Keratinocyte (primary cell): ENCODE measurements around the gene PHAF1. TPM values are rescaled to one million over a fixed set of nuclear protein-coding genes. Genes with fewer than 3 reads are reported as not detected.

Source experiments
- DNase-seq: peaks from one replicate; pipeline ENCODE4 v3.0.0-alpha.2; 2011; ENCODE audit warnings: low read depth, missing footprints, low spot score
- FAIRE-seq: peaks from 2 replicates; lab custom pipeline; 2011; peaks lifted over from hg19 to GRCh38; lab: Jason Lieb, UNC
- H2AFZ ChIP-seq: 2 replicates; pipeline ENCODE4 v1.6.0; 2012; ENCODE audit warnings: low read length, control low read depth, inconsistent platforms; ENCODE audit not compliant: control insufficient read depth
- H3K27ac ChIP-seq: 2 replicates; pipeline ENCODE4 v1.5.1; 2011; ENCODE audit warnings: low read length; ENCODE audit not compliant: control insufficient read depth, insufficient read depth
- H3K27me3 ChIP-seq: 3 replicates; pipeline ENCODE4 v1.6.0; 2011; ENCODE audit warnings: low read length; ENCODE audit not compliant: control insufficient read depth, insufficient read depth; ENCODE audit errors: extremely low read depth
- H3K36me3 ChIP-seq, 2 experiments: 2 replicates in 1 of 2; 3 replicates in 1 of 2; pipeline ENCODE4 v1.5.1; 2011; ENCODE audit warnings: low read length in 2 of 2, mild to moderate bottlenecking in 1 of 2; ENCODE audit not compliant: control insufficient read depth in 2 of 2, insufficient read depth in 2 of 2; ENCODE audit errors: extremely low read depth in 1 of 2
- H3K4me1 ChIP-seq: 3 replicates; pipeline ENCODE4 v1.5.1; 2011; ENCODE audit warnings: low read length; ENCODE audit not compliant: control insufficient read depth, insufficient read depth; ENCODE audit errors: extremely low read depth
- H3K4me2 ChIP-seq: 3 replicates; pipeline ENCODE4 v1.6.0; 2011; ENCODE audit warnings: low read depth, low read length; ENCODE audit not compliant: control insufficient read depth, insufficient read depth; ENCODE audit errors: extremely low read depth
- H3K4me3 ChIP-seq, 3 experiments: fragments of 200-600 bp in 1 of 3; sonication (generic) in 1 of 3; 2 replicates in 2 of 3; 3 replicates in 1 of 3; pipeline ENCODE4 v1.5.1; 2011 to 2016; ENCODE audit warnings: low read length in 3 of 3, mild to moderate bottlenecking in 3 of 3, control low read depth in 2 of 3, inconsistent platforms in 1 of 3, low read depth in 1 of 3, mixed read lengths in 1 of 3, mixed run types in 1 of 3, moderate library complexity in 1 of 3; ENCODE audit not compliant: control insufficient read depth in 2 of 3, insufficient read depth in 2 of 3; ENCODE audit errors: extremely low read depth in 1 of 3
- H3K79me2 ChIP-seq: 2 replicates; pipeline ENCODE4 v1.6.0; 2012; ENCODE audit warnings: low read length; ENCODE audit not compliant: control insufficient read depth, insufficient read depth
- H3K9ac ChIP-seq: 3 replicates; pipeline ENCODE4 v1.6.0; 2011; ENCODE audit warnings: low read length; ENCODE audit not compliant: control insufficient read depth, insufficient read depth; ENCODE audit errors: extremely low read depth
- H3K9me1 ChIP-seq: 3 replicates; pipeline ENCODE4 v1.6.0; 2011; ENCODE audit warnings: low read length; ENCODE audit not compliant: control insufficient read depth, insufficient read depth; ENCODE audit errors: extremely low read depth
- H3K9me3 ChIP-seq: 2 replicates; pipeline ENCODE4 v1.5.1; 2012; ENCODE audit warnings: low read depth, low read length; ENCODE audit not compliant: control insufficient read depth
- H4K20me1 ChIP-seq: 3 replicates; pipeline ENCODE4 v1.6.0; 2011; ENCODE audit warnings: low read length; ENCODE audit not compliant: control insufficient read depth, insufficient read depth; ENCODE audit errors: extremely low read depth
- EZH2 ChIP-seq: IDR thresholded peaks from one replicate; pipeline ENCODE4 v1.6.1; 2012; ENCODE audit warnings: inconsistent platforms, mild to moderate bottlenecking, low read length, moderate library complexity
- dilution Hi-C: fragments of 300-500 bp; cut with MboI; formaldehyde crosslinking; loops from one replicate; pipeline ENCODE4 v1.7.0; 2020; ENCODE audit warnings: low sequenced_read_pairs; ENCODE audit not compliant: extremely low pct_ligation_motif_present
- polyA plus RNA-seq, 5 experiments: library from polyadenylated mRNA; depleted of rRNA in 3 of 5; stranded (reverse) in 3 of 5; stranded (forward) in 1 of 5; unstranded in 1 of 5; fragments of >200 nt; gene quantifications; 1 replicate in 1 of 5; 2 replicates in 3 of 5; 3 replicates in 1 of 5; pipeline versions ENCODE4 v1.2.1 to v1.2.3, GENCODE V29; 2011 to 2012; ENCODE audit warnings: missing spikeins in 2 of 5, low read depth in 1 of 5, low replicate concordance in 1 of 5
- TF ChIP-seq, protein P1 (sequence below), 3 experiments: IDR thresholded peaks in 1 of 3; conservative IDR thresholded peaks in 1 of 3; optimal IDR thresholded peaks in 1 of 3; 2 replicates in 2 of 3; 3 replicates in 1 of 3; pipeline versions ENCODE3 to v1.5.1; 2011; ENCODE audit warnings: low read length in 3 of 3, mild to moderate bottlenecking in 3 of 3, moderate library complexity in 2 of 3, control low read depth in 1 of 3, inconsistent platforms in 1 of 3; ENCODE audit not compliant: insufficient read depth in 2 of 3; ENCODE audit errors: extremely low read depth in 1 of 3

PHAF1 gene
- polyA plus RNA-seq, 1 donor (not counting 4 experiments of a cell fraction or from before 2014, with no cell fraction given) = 26.7 TPM

DNA sequence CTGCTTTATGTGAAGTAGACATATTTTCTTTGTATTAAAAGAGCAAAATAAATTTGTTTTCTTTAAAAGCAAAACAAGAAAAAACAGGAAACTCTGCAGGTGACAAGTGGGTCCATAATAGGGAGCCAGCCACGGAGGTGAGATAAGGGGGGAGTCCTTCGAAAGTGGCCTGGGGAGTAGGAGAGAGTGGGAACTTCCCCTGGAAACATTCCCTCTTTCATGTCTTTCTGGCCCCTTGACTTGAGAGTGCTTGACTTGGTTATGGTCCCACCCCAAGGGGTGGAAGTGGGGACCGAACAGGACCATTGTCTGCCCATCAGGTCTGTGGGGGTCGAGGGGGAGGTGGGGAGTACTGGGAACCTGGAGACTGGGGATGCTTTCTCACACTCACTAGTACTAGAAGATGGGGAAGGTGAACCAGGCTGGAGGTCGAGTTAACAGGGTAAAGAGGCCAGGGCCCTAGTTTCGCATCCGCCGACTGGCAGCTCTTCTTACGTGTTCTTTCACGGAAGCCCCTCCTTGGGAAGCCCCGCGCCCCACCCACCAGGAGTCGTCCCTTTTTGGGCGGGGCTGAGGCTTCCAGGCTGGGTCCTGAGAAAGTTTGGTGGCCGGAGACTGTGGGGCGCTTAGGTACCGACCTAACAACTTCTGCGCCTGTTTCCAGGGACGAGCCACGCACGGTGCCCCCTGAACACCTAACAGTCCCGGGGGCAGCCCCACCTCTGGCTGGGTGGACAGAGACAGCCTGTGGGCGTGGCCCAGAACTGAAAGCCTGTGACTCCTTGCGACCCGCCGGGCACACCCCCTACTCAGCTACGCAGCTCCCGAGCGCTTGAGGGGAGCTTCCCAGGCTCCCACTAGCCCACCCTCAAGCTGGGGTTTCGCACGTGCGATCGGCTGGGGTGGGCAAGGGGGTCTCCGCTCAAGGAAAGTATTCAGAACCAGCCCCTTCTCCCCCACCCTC is 49.2 kb downstream of the PHAF1 start:
- Histone ChIP-seq H3K4me3 (peak overlapping the region; percentile 73 to 93 (median 80)), H3K9me1 (peaks cover 3% of the 10 kb centered on the region)
- no peak for FAIRE-seq

DNA sequence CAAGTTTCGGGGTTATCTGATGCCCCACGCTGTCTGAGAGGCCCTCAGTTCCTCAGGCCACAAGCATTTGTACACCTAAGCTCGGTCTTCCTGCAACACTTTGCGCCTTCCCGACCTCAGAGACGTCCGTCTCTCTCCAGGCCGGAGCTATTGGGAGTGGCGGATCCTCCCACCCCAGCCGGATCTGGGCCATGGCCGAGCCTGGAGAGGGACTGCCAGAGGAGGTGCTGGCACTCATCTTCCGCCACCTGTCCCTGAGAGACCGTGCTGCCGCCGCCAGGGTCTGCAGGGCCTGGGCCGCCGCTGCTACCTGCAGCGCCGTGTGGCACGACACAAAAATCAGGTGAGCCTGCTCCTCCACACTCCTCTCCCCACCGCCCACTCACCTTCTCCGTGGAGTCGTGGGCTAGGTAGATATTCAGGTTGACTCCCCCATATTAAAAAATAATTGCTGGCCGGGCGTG is 51.9 kb downstream of the PHAF1 start:
- H3K9me1 ChIP-seq = peaks cover 3% of the 10 kb centered on the region
- H3K9me3 ChIP-seq = no peaks in the 10 kb centered on the region
- dilution Hi-C loops = no loop called here
- H3K4me3 ChIP-seq = no peak overlapping the region
- H3K27me3 ChIP-seq = peaks cover 7% of the 10 kb centered on the region
- H3K79me2 ChIP-seq = no peaks in the 10 kb centered on the region
- DNase-seq (no peak), FAIRE-seq (no peak)
- peak overlapping the region; percentile 92 for H3K4me2 ChIP-seq
- H3K4me1 ChIP-seq = peaks cover 30% of the 10 kb centered on the region
- TF ChIP-seq EZH2 = no peak
- TF ChIP-seq, protein P1, sequence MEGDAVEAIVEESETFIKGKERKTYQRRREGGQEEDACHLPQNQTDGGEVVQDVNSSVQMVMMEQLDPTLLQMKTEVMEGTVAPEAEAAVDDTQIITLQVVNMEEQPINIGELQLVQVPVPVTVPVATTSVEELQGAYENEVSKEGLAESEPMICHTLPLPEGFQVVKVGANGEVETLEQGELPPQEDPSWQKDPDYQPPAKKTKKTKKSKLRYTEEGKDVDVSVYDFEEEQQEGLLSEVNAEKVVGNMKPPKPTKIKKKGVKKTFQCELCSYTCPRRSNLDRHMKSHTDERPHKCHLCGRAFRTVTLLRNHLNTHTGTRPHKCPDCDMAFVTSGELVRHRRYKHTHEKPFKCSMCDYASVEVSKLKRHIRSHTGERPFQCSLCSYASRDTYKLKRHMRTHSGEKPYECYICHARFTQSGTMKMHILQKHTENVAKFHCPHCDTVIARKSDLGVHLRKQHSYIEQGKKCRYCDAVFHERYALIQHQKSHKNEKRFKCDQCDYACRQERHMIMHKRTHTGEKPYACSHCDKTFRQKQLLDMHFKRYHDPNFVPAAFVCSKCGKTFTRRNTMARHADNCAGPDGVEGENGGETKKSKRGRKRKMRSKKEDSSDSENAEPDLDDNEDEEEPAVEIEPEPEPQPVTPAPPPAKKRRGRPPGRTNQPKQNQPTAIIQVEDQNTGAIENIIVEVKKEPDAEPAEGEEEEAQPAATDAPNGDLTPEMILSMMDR (optimal IDR thresholded peaks at IDR 0.05 in 1 of 3, IDR thresholded peaks at IDR 0.05 in 1 of 3, conservative IDR thresholded peaks at IDR 0.05 in 1 of 3; ENCODE audit: extremely low read depth in 1 of 3, insufficient read depth in 2 of 3, low read length in 3 of 3) = no peak
- H3K27ac ChIP-seq = no peak overlapping the region
- H2AFZ ChIP-seq = no peak overlapping the region
- no peak overlapping the region for H3K9ac ChIP-seq
- no peaks in the 10 kb centered on the region for H4K20me1 ChIP-seq
- H3K36me3 ChIP-seq = no peaks in the 10 kb centered on the region

More for the DNA sequence above, 49.2 kb downstream of the PHAF1 start:
- H3K36me3 ChIP-seq = peaks cover 0 to 5% of the 10 kb centered on the region in 2 experiments
- H3K27ac ChIP-seq = peak overlapping the region; percentile 56
- H2AFZ ChIP-seq = peak overlapping the region; percentile 92
- peaks cover 7% of the 10 kb centered on the region for H4K20me1 ChIP-seq
- H3K9ac ChIP-seq = peak overlapping the region; percentile 88
- peaks cover 26% of the 10 kb centered on the region for H3K4me1 ChIP-seq
- no peak for DNase-seq
- dilution Hi-C loops = no loop called here
- TF ChIP-seq EZH2 = no peak
- TF ChIP-seq, protein P1 (optimal IDR thresholded peaks at IDR 0.05 in 1 of 3, IDR thresholded peaks at IDR 0.05 in 1 of 3, conservative IDR thresholded peaks at IDR 0.05 in 1 of 3; ENCODE audit: extremely low read depth in 1 of 3, insufficient read depth in 2 of 3, low read length in 3 of 3) = no peak
- H3K79me2 ChIP-seq = no peaks in the 10 kb centered on the region
- peak overlapping the region; percentile 92 for H3K4me2 ChIP-seq
- H3K27me3 ChIP-seq = peaks cover 7% of the 10 kb centered on the region
- no peaks in the 10 kb centered on the region for H3K9me3 ChIP-seq
